D721Med (cell line): Measurements from ENCODE around the gene COL7A1.

Experiments used
- DNase-seq: peaks from one replicate; pipeline ENCODE4 v3.0.0; 2011; ENCODE audit warnings: low spot score; ENCODE audit not compliant: insufficient read length
- FAIRE-seq: peaks from 2 replicates; lab custom pipeline; 2011; peaks lifted over from hg19 to GRCh38; lab: Jason Lieb, UNC
- TF ChIP-seq, protein P1 (sequence below): IDR thresholded peaks from 2 replicates; pipeline ENCODE4 v1.5.1; 2012; ENCODE audit warnings: mild to moderate bottlenecking, control low read depth; ENCODE audit not compliant: insufficient read depth; ENCODE audit errors: missing control alignments

Gene COL7A1

GRCh38 chr3:48595075-48595525, at the start of gene COL7A1:
Gene COL7A1, minus strand, starts transcription at chr3:48595329. Its CDS starts 170 bp downstream, at chr3:48595159.
- FAIRE-seq (no peak), DNase-seq (no peak)
- TF ChIP-seq, protein P1, sequence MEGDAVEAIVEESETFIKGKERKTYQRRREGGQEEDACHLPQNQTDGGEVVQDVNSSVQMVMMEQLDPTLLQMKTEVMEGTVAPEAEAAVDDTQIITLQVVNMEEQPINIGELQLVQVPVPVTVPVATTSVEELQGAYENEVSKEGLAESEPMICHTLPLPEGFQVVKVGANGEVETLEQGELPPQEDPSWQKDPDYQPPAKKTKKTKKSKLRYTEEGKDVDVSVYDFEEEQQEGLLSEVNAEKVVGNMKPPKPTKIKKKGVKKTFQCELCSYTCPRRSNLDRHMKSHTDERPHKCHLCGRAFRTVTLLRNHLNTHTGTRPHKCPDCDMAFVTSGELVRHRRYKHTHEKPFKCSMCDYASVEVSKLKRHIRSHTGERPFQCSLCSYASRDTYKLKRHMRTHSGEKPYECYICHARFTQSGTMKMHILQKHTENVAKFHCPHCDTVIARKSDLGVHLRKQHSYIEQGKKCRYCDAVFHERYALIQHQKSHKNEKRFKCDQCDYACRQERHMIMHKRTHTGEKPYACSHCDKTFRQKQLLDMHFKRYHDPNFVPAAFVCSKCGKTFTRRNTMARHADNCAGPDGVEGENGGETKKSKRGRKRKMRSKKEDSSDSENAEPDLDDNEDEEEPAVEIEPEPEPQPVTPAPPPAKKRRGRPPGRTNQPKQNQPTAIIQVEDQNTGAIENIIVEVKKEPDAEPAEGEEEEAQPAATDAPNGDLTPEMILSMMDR, result no peak

DNA sequence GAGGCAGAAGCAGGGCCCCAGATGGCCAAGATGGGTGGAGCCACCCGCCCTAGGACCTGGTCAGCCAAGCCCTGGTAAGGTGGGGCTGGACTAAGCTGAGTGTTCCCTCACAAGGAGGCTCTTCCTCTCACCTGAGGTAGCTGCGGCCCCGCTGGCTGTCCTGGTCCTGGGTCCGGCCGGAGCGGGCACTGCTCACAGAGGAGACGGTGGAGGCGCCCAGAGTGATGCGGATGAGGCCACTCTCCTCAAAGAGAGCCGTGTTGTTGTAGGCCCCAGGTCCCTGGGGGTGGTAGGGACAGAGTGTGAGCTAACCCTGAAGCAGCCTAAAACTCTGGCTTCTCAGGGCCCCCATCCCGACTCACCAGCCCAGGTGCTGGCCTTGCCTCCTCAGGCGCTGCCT, 47.5 kb upstream of the COL7A1 start:
- DNase-seq (no peak), FAIRE-seq (no peak)
- TF ChIP-seq, protein P1, result no peak

- FAIRE-seq (no peak), DNase-seq (no peak)
- TF ChIP-seq, protein P1, result no peak
Measured at GRCh38 chr3:48641396-48641795, 46.3 kb upstream of the COL7A1 start.

- TF ChIP-seq, protein P1, result no peak
- FAIRE-seq, result no peak
Measured at GRCh38 chr3:48639944-48640606, 44.9 kb upstream of the COL7A1 start.

GRCh38 chr3:48637305-48637704, 42.2 kb upstream of the COL7A1 start:
- TF ChIP-seq, protein P1, result no peak
- no peak for DNase-seq
- FAIRE-seq, result no peak

More at GRCh38 chr3:48639944-48640606, 44.9 kb upstream of the COL7A1 start:
- no peak for DNase-seq

DNA sequence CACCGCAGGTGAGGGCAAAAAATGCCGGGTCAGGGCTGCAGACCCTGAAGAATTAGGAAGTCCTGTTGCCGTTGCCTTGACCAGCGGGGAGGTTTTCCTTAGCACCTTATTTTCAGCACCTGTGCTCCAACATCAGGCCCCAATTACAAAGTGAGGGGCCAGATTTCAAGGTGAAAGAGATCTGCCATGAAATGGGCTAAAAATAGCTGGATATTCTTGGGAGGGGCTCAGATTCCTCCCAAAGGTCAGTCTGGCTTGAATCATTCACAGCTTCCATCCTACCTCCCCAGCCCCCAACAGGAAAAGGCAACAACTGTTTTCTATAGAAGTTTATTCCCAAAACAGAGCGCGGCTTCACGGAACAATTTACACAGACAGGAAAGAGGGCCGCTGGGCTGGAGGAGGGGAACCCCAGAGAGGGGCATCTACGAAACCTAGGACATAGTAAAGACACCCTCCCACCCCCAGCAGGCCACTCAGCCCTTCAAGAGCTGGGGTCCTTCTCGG, 41.1 kb upstream of the COL7A1 start:
- FAIRE-seq (no peak), DNase-seq (no peak)
- TF ChIP-seq, protein P1, result no peak
